CD4-positive, alpha-beta T cell (primary cell): ENCODE measurements around the gene LRRC2. TPM values are rescaled to one million over a fixed set of nuclear protein-coding genes. Genes with fewer than 3 reads are reported as not detected.

Experiments
- ATAC-seq: fragments of 200-7000 bp; cut with Tn5 transposase; one replicate; pipeline ENCODE4 v1.10.0; 2022; ENCODE audit warnings: mild to moderate bottlenecking; ENCODE audit not compliant: poor library complexity
- CTCF ChIA-PET: fragments of 350-600 bp; sonication (Branson Sonifier 250); formaldehyde crosslinking; loops from one replicate; lab custom pipeline; 2021; ENCODE audit warnings: antibody characterized with exemption, inconsistent platforms; lab: Charles Lee
- POLR2A ChIA-PET: fragments of 350-600 bp; sonication (Branson Sonifier 250); formaldehyde crosslinking; loops from one replicate; lab custom pipeline; 2021; ENCODE audit warnings: antibody characterized with exemption, inconsistent platforms; lab: Charles Lee
- DNase-seq, 14 experiments: peaks; one replicate each; pipeline ENCODE4 v3.0.0-alpha.2; 2013 to 2020; ENCODE audit warnings: mixed read lengths in 2 of 14
- H3K27ac ChIP-seq, 2 donors: one replicate each; pipeline versions ENCODE4 v1.5.1 to v1.7.0; 2013; ENCODE audit warnings: low read length in 2 of 2, low read depth in 1 of 2, mild to moderate bottlenecking in 1 of 2
- H3K27me3 ChIP-seq, 2 experiments: 1 replicate in 1 of 2; 2 replicates in 1 of 2; pipeline versions ENCODE4 v1.6.1 to v1.7.0; 2013; ENCODE audit warnings: low read length in 2 of 2, control low read depth in 1 of 2, mild to moderate bottlenecking in 1 of 2, moderate library complexity in 1 of 2; ENCODE audit not compliant: insufficient read depth in 2 of 2, control insufficient read depth in 1 of 2
- H3K36me3 ChIP-seq: one replicate; pipeline ENCODE4 v1.6.1; 2013; ENCODE audit warnings: low read length, control low read depth; ENCODE audit not compliant: insufficient read depth
- H3K4me1 ChIP-seq: one replicate; pipeline ENCODE4 v1.6.1; 2013; ENCODE audit warnings: low read length, control low read depth; ENCODE audit not compliant: insufficient read depth
- H3K4me3 ChIP-seq: one replicate; pipeline ENCODE4 v1.5.1; 2013; ENCODE audit warnings: mild to moderate bottlenecking, low read length, moderate library complexity
- H3K9me3 ChIP-seq, 2 experiments: 1 replicate in 1 of 2; 2 replicates in 1 of 2; pipeline versions ENCODE4 v1.6.1 to v1.7.0; 2013; ENCODE audit warnings: low read length in 2 of 2, mild to moderate bottlenecking in 2 of 2, control low read depth in 1 of 2, moderate library complexity in 1 of 2; ENCODE audit not compliant: control insufficient read depth in 1 of 2, insufficient read depth in 1 of 2
- H3K27ac Mint-ChIP-seq: one replicate; pipeline ENCODE4 v1.8.0; 2020; ENCODE audit warnings: mixed read lengths
- H3K27me3 Mint-ChIP-seq: one replicate; pipeline ENCODE4 v1.8.0; 2021; ENCODE audit warnings: mixed read lengths
- H3K36me3 Mint-ChIP-seq: one replicate; pipeline ENCODE4 v1.8.0; 2021; ENCODE audit warnings: low read depth, mixed read lengths
- H3K4me1 Mint-ChIP-seq: one replicate; pipeline ENCODE4 v1.8.0; 2021; ENCODE audit warnings: low read depth, mixed read lengths
- H3K4me3 Mint-ChIP-seq: one replicate; pipeline ENCODE4 v1.8.0; 2020; ENCODE audit warnings: mild to moderate bottlenecking, mixed read lengths
- H3K9me3 Mint-ChIP-seq: one replicate; pipeline ENCODE4 v1.8.0; 2020; ENCODE audit warnings: mixed read lengths
- CTCF ChIP-seq: fragments of 200-600 bp; IDR thresholded peaks from one replicate; pipeline ENCODE4 v1.8.0; 2022; ENCODE audit warnings: antibody characterized with exemption, mild to moderate bottlenecking
- intact Hi-C, 2 experiments: fragments of 100-400 bp; cut with DNase I in 1 of 2; cut with micrococcal nuclease in 1 of 2; formaldehyde crosslinking; loops; one replicate each; pipeline versions ENCODE4 v1.15.1 to v1.9.0; 2023 to 2025; cut with DNase I, micrococcal nuclease
- total RNA-seq, 174 experiments: library from RNA in 2 of 174; stranded (reverse) in 2 of 174; gene quantifications; one replicate each; pipeline ENCODE4 v1.2.3 and lab custom pipeline; 2021 to 2026

LRRC2 gene
- total RNA-seq, 2 experiments from 2014 or later = 0.59 to 0.91 TPM

- no peak for TF ChIP-seq CTCF
- intact Hi-C loops = no loop called here
Observed at GRCh38 chr3:46477756-46478155, 88.3 kb downstream of the LRRC2 start.

GRCh38 chr3:46477145-46477544, 89.0 kb downstream of the LRRC2 start:
- Histone ChIP-seq H3K27ac (no peak overlapping the region), H3K4me1 (no peaks in the 10 kb centered on the region), H3K4me3 (no peak overlapping the region), H3K9me3 (peaks cover 0 to 8% of the 10 kb centered on the region in 2 experiments), H3K36me3 (no peaks in the 10 kb centered on the region), H3K27me3 (peaks cover 0 to 14% of the 10 kb centered on the region in 2 experiments)
- Mint-ChIP-seq H3K27ac (no peak overlapping the region), H3K27me3 (peaks cover 28% of the 10 kb centered on the region), H3K4me1 (no peaks in the 10 kb centered on the region), H3K9me3 (peaks cover 11% of the 10 kb centered on the region), H3K4me3 (no peak overlapping the region), H3K36me3 (no peaks in the 10 kb centered on the region)
- ChIA-PET CTCF (interaction anchor here (1.0 kb wide), 1 partner anchor 11 kb away, joined by 4 read pairs; no protein-coding TSS in a partner anchor), POLR2A (no interaction called here)
- intact Hi-C loops = no loop called here
- ATAC-seq (no peak), DNase-seq (no peak)
- TF ChIP-seq CTCF = no peak

More at GRCh38 chr3:46477756-46478155, 88.3 kb downstream of the LRRC2 start:
- no peaks in the 10 kb centered on the region for H3K36me3 Mint-ChIP-seq
- Histone ChIP-seq H3K4me3 (no peak overlapping the region), H3K27me3 (peaks cover 0 to 10% of the 10 kb centered on the region in 2 experiments), H3K9me3 (peaks cover 0 to 8% of the 10 kb centered on the region in 2 experiments), H3K4me1 (no peaks in the 10 kb centered on the region), H3K27ac (no peak overlapping the region), H3K36me3 (no peaks in the 10 kb centered on the region)
- ChIA-PET CTCF (interaction anchor here (1.0 kb wide), 1 partner anchor 11 kb away, joined by 4 read pairs; no protein-coding TSS in a partner anchor), POLR2A (no interaction called here)
- no peaks in the 10 kb centered on the region for H3K4me1 Mint-ChIP-seq
- H3K9me3 Mint-ChIP-seq = peaks cover 11% of the 10 kb centered on the region
- ATAC-seq = no peak
- H3K27ac Mint-ChIP-seq = no peak overlapping the region
- peaks cover 25% of the 10 kb centered on the region for H3K27me3 Mint-ChIP-seq
- DNase-seq = no peak
- H3K4me3 Mint-ChIP-seq = no peak overlapping the region

GRCh38 chr3:46472736-46473135, 93.4 kb downstream of the LRRC2 start:
- no peaks in the 10 kb centered on the region for H3K4me1 Mint-ChIP-seq
- peaks cover 0 to 6% of the 10 kb centered on the region in 2 experiments for H3K27me3 ChIP-seq
- CTCF ChIA-PET = no interaction called here
- no peak overlapping the region for H3K27ac ChIP-seq
- H3K9me3 Mint-ChIP-seq = peaks cover 11% of the 10 kb centered on the region
- no peak overlapping the region for H3K4me3 ChIP-seq
- DNase-seq (no peak), ATAC-seq (no peak)
- no peaks in the 10 kb centered on the region for H3K4me1 ChIP-seq
- no peaks in the 10 kb centered on the region for H3K36me3 Mint-ChIP-seq
- H3K36me3 ChIP-seq = no peaks in the 10 kb centered on the region
- H3K4me3 Mint-ChIP-seq = no peak overlapping the region
- POLR2A ChIA-PET = no interaction called here
- peaks cover 0 to 8% of the 10 kb centered on the region in 2 experiments for H3K9me3 ChIP-seq
- no peak for TF ChIP-seq CTCF
- intact Hi-C loops = no loop called here
- H3K27ac Mint-ChIP-seq = no peak overlapping the region
- peaks cover 30% of the 10 kb centered on the region for H3K27me3 Mint-ChIP-seq
